Measurements from ENCODE around the gene MYO7A.

Gene MYO7A

GRCh38 chr11:77127920-77128691, at the start of gene MYO7A:
Gene MYO7A (plus strand): TSS chr11:77128246. CDS start chr11:77130635, 2,389 bp downstream.
- DNase-seq (ENCODE audit: low read depth): no peak

GRCh38 chr11:77079666-77080065, 48.4 kb upstream of the MYO7A start:
- DNase-seq (ENCODE audit: low read depth): no peak

- no peak for DNase-seq (ENCODE audit: low read depth)
Observed at GRCh38 chr11:77080643-77081210, 47.3 kb upstream of the MYO7A start.

- no peak for DNase-seq (ENCODE audit: low read depth)
Observed at GRCh38 chr11:77081381-77081851, 46.6 kb upstream of the MYO7A start.

GRCh38 chr11:77081976-77082836, 45.8 kb upstream of the MYO7A start:
- no peak for DNase-seq (ENCODE audit: low read depth)

- no peak for DNase-seq (ENCODE audit: low read depth)
Observed at GRCh38 chr11:77082838-77083565, 45.0 kb upstream of the MYO7A start.

- no peak for DNase-seq (ENCODE audit: low read depth)
Observed at GRCh38 chr11:77083566-77084245, 44.3 kb upstream of the MYO7A start.

GRCh38 chr11:77084581-77085191, 43.4 kb upstream of the MYO7A start:
- DNase-seq (ENCODE audit: low read depth): no peak

- no peak for DNase-seq (ENCODE audit: low read depth)
Observed at GRCh38 chr11:77085652-77086051, 42.4 kb upstream of the MYO7A start.

GRCh38 chr11:77086521-77087472, 41.2 kb upstream of the MYO7A start:
- DNase-seq (ENCODE audit: low read depth): no peak

- no peak for DNase-seq (ENCODE audit: low read depth)
Observed at GRCh38 chr11:77087723-77088225, 40.3 kb upstream of the MYO7A start.

- no peak for DNase-seq (ENCODE audit: low read depth)
Observed at GRCh38 chr11:77088236-77089003, 39.6 kb upstream of the MYO7A start.

- DNase-seq (ENCODE audit: low read depth): no peak
Observed at GRCh38 chr11:77089004-77089545, 39.0 kb upstream of the MYO7A start.

- no peak for DNase-seq (ENCODE audit: low read depth)
Observed at GRCh38 chr11:77090046-77090372, 38.0 kb upstream of the MYO7A start.

- no peak for DNase-seq (ENCODE audit: low read depth)
Observed at GRCh38 chr11:77090373-77091111, 37.5 kb upstream of the MYO7A start.

- peak; percentile 38 for DNase-seq (ENCODE audit: low read depth)
Observed at GRCh38 chr11:77091146-77091940, 36.7 kb upstream of the MYO7A start.

GRCh38 chr11:77092382-77092781, 35.7 kb upstream of the MYO7A start:
- DNase-seq (ENCODE audit: low read depth): no peak

Measured in stimulated activated CD8-positive, alpha-beta memory T cell treated with anti-CD3 and anti-CD28 coated beads, Interleukin-12 subunit alpha, Interleukin-12 subunit beta, amount 100 ng/mL, for 4 hours (primary cell).